ENCODE results near the gene CTR9. TPM values are rescaled to one million over a fixed set of nuclear protein-coding genes. Genes with fewer than 3 reads are reported as not detected.

Gene CTR9
- total RNA-seq (10 to 100 TPM; 57.2 to 68.6 TPM), polyA plus RNA-seq (10 to 100 TPM; 39.7 to 58.8 TPM)

- Mint-ChIP-seq H3K4me3 (peak within 1 kb of the TSS; percentile 92 to 98 (median 97)), H3K27ac (peak within 1 kb of the TSS; percentile 81 to 97 (median 94)), H3K36me3 (peaks cover 11 to 42% of the 10 kb centered on the region in 2 donors), H3K4me1 (peaks cover 14 to 46% (median 20%) of the 10 kb centered on the region in 4 donors), H3K9me3 (no peaks in the 10 kb centered on the region), H3K27me3 (no peaks in the 10 kb centered on the region)
- Histone ChIP-seq H3K36me3 (ENCODE audit: insufficient read depth, low read length) (peaks cover 10% of the 10 kb centered on the region), H3K4me3 (ENCODE audit: low read length in 2 of 2) (peak within 1 kb of the TSS; percentile 95 to 96), H3K9me3 (ENCODE audit: control insufficient read depth in 1 of 2, low read length in 2 of 2) (no peaks in the 10 kb centered on the region), H3K27me3 (ENCODE audit: insufficient read depth, low read length) (no peaks in the 10 kb centered on the region), H3K27ac (ENCODE audit: low read depth, low read length) (peak within 1 kb of the TSS; percentile 81), H3K4me1 (ENCODE audit: insufficient read depth, low read length) (peaks cover 29% of the 10 kb centered on the region)
- peak; percentile 88 to 91 (median 89) for DNase-seq
- ChIA-PET POLR2A (ENCODE audit: partially characterized antibody) (interaction anchor here (0.8 to 5.7 kb wide), 14 partner anchors 9 to 1290 kb away, joined by 3 to 62 read pairs (median 4); partner anchors contain the start of genes AMPD3, EIF4G2, RNF141 and USP47), CTCF (ENCODE audit: partially characterized antibody) (interaction anchor here (0.7 to 1.5 kb wide), 7 partner anchors 9 to 338 kb away, joined by 3 to 9 read pairs (median 4); partner anchors contain the start of gene RNF141)
- intact Hi-C loops (cut with micrococcal nuclease) = loop anchor here (1.0 to 5.0 kb wide), 6 partner anchors 8 to 1091 kb away; partner anchors contain the start of genes USP47 and ZBED5
Observed at GRCh38 chr11:10750838-10751580, at the start of gene CTR9. Gene CTR9 (plus strand): TSS chr11:10751246. CDS start chr11:10751413, 167 bp downstream.

- ChIA-PET CTCF (ENCODE audit: partially characterized antibody) (interaction anchor here (1.4 kb wide), 1 partner anchor 296 kb away, joined by 3 read pairs; no protein-coding TSS in a partner anchor), POLR2A (ENCODE audit: partially characterized antibody) (no interaction called here)
- Mint-ChIP-seq H3K4me3 (no peak overlapping the region), H3K9me3 (peaks cover 0 to 5% (median 0%) of the 10 kb centered on the region in 8 donors), H3K36me3 (no peaks in the 10 kb centered on the region), H3K27me3 (peaks cover 4 to 13% of the 10 kb centered on the region in 2 donors), H3K4me1 (no peaks in the 10 kb centered on the region), H3K27ac (no peak overlapping the region)
- no peak overlapping the region for H3K4me3 ChIP-seq (ENCODE audit: low read length in 2 of 2)
- intact Hi-C loops (cut with micrococcal nuclease) = no loop called here
- DNase-seq = no peak
- H3K4me1 ChIP-seq (ENCODE audit: insufficient read depth, low read length) = no peaks in the 10 kb centered on the region
- H3K36me3 ChIP-seq (ENCODE audit: insufficient read depth, low read length) = no peaks in the 10 kb centered on the region
- no peaks in the 10 kb centered on the region for H3K27me3 ChIP-seq (ENCODE audit: insufficient read depth, low read length)
- H3K9me3 ChIP-seq (ENCODE audit: control insufficient read depth in 1 of 2, low read length in 2 of 2) = no peaks in the 10 kb centered on the region
- H3K27ac ChIP-seq (ENCODE audit: low read depth, low read length) = no peak overlapping the region
Observed at GRCh38 chr11:10701982-10702381, 49.1 kb upstream of the CTR9 start.

DNA sequence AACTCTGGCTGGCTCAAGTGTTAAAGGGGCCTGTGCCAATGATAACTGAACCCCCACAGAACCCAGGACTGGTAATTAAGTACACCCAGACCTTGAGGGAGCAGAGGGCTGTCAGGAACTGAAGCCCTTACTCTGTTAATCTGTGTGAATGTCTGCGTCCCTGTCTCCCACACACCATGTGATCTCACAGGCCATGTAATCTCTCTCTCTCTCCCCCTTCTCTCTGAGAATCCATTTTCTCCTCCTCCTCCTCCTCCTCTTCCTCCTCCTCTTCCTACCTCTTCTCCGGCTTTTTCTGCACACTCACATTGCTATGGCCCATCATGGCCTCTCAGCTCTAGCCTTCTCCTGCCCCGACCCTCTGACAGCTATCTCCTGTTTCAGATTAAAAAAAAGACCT is 42.9 kb upstream of the CTR9 start:
- CTCF ChIA-PET (ENCODE audit: partially characterized antibody) = no interaction called here
- DNase-seq = no peak
- POLR2A ChIA-PET (ENCODE audit: partially characterized antibody) = no interaction called here

DNA sequence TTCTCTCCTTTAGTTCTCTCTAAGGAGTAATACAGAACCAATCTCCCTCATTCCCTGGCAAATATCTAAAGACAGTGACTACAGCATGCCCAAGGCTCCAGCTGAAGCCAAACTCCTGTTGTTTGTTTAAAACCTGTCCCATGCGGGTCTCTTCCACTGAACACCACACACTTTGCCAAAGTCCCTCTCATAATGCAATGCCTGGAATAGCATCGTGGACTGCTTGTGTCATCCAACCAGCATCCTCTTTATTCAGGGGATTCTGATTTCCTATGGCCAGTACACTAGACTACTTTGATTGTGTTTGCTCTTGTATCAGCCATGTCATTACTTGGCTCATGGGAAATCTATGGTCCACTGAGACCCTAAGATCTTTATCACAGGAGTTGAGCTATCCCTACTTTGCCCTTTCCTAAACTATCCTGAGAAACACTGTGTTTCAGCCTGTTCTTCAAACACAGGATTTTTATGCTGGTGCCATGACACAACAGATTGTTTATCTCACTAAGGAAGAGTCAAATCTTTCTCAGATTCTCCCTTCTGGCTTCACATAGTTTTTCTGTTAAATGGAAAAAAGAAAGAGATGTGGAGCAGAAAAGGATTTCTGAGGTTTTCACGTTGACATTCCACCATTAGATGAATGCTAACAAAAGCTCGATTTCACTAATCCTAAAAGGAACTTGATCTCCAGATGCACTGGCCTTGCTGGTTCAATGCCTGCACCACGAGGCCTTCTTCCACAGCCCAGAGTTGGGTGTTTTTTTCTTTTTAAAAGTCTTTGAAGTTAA is 41.6 kb upstream of the CTR9 start:
- H3K4me3 ChIP-seq (ENCODE audit: low read length in 2 of 2) = no peak overlapping the region
- no peak overlapping the region for H3K4me3 Mint-ChIP-seq
- no peaks in the 10 kb centered on the region for H3K9me3 ChIP-seq (ENCODE audit: control insufficient read depth in 1 of 2, low read length in 2 of 2)
- no peaks in the 10 kb centered on the region for H3K36me3 Mint-ChIP-seq
- no peak overlapping the region for H3K27ac Mint-ChIP-seq
- intact Hi-C loops (cut with micrococcal nuclease) = no loop called here
- no peaks in the 10 kb centered on the region for H3K27me3 ChIP-seq (ENCODE audit: insufficient read depth, low read length)
- H3K36me3 ChIP-seq (ENCODE audit: insufficient read depth, low read length) = no peaks in the 10 kb centered on the region
- no peaks in the 10 kb centered on the region for H3K27me3 Mint-ChIP-seq
- DNase-seq = no peak
- H3K9me3 Mint-ChIP-seq = no peaks in the 10 kb centered on the region
- H3K4me1 Mint-ChIP-seq = no peaks in the 10 kb centered on the region
- ChIA-PET POLR2A (ENCODE audit: partially characterized antibody) (no interaction called here), CTCF (ENCODE audit: partially characterized antibody) (interaction anchor here (1.9 kb wide), 1 partner anchor 296 kb away, joined by 4 read pairs; no protein-coding TSS in a partner anchor)
- H3K4me1 ChIP-seq (ENCODE audit: insufficient read depth, low read length) = no peaks in the 10 kb centered on the region
- no peak overlapping the region for H3K27ac ChIP-seq (ENCODE audit: low read depth, low read length)

More for the DNA sequence above, 42.9 kb upstream of the CTR9 start:
- intact Hi-C loops (cut with micrococcal nuclease) = no loop called here
- no peaks in the 10 kb centered on the region for H3K9me3 ChIP-seq (ENCODE audit: control insufficient read depth in 1 of 2, low read length in 2 of 2)
- H3K36me3 ChIP-seq (ENCODE audit: insufficient read depth, low read length) = no peaks in the 10 kb centered on the region
- no peak overlapping the region for H3K4me3 Mint-ChIP-seq
- no peak overlapping the region for H3K27ac Mint-ChIP-seq
- no peak overlapping the region for H3K4me3 ChIP-seq (ENCODE audit: low read length in 2 of 2)
- H3K36me3 Mint-ChIP-seq = no peaks in the 10 kb centered on the region
- H3K9me3 Mint-ChIP-seq = no peaks in the 10 kb centered on the region
- no peaks in the 10 kb centered on the region for H3K27me3 Mint-ChIP-seq
- H3K27ac ChIP-seq (ENCODE audit: low read depth, low read length) = no peak overlapping the region
- no peaks in the 10 kb centered on the region for H3K4me1 ChIP-seq (ENCODE audit: insufficient read depth, low read length)
- H3K4me1 Mint-ChIP-seq = no peaks in the 10 kb centered on the region
- H3K27me3 ChIP-seq (ENCODE audit: insufficient read depth, low read length) = no peaks in the 10 kb centered on the region

GRCh38 chr11:10715571-10715970 is 35.5 kb upstream of the CTR9 start:
- intact Hi-C loops (cut with micrococcal nuclease) = no loop called here
- DNase-seq = no peak
- H3K27ac ChIP-seq (ENCODE audit: low read depth, low read length) = no peak overlapping the region
- no peaks in the 10 kb centered on the region for H3K9me3 ChIP-seq (ENCODE audit: control insufficient read depth in 1 of 2, low read length in 2 of 2)
- CTCF ChIA-PET (ENCODE audit: partially characterized antibody) = no interaction called here
- Mint-ChIP-seq H3K27ac (no peak overlapping the region), H3K4me1 (no peaks in the 10 kb centered on the region), H3K4me3 (no peak overlapping the region), H3K27me3 (peaks cover 2 to 4% of the 10 kb centered on the region in 2 donors), H3K9me3 (no peaks in the 10 kb centered on the region), H3K36me3 (no peaks in the 10 kb centered on the region)
- H3K36me3 ChIP-seq (ENCODE audit: insufficient read depth, low read length) = no peaks in the 10 kb centered on the region
- no peaks in the 10 kb centered on the region for H3K4me1 ChIP-seq (ENCODE audit: insufficient read depth, low read length)
- no peaks in the 10 kb centered on the region for H3K27me3 ChIP-seq (ENCODE audit: insufficient read depth, low read length)
- H3K4me3 ChIP-seq (ENCODE audit: low read length in 2 of 2) = no peak overlapping the region
- POLR2A ChIA-PET (ENCODE audit: partially characterized antibody) = no interaction called here

DNA sequence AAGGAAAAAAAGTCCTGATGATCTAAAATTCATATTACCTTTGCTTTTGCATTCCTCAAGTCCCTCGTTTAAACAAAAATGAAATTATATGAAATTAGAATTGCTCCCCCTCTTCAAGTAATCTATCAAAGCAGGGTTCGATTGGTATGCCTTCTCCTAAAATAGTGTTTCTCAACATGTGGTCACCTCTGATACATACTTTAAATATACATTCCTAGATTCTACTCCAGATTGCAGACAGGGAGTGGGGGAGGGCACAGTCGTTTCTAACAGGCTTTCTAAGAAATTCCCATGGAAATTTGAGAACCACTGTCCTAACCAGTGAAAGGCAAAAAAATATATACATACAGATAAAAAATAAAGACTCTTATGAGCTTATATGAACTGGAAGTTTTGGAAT is 34.9 kb upstream of the CTR9 start:
- no peaks in the 10 kb centered on the region for H3K4me1 ChIP-seq (ENCODE audit: insufficient read depth, low read length)
- H3K27me3 ChIP-seq (ENCODE audit: insufficient read depth, low read length) = no peaks in the 10 kb centered on the region
- no peaks in the 10 kb centered on the region for H3K9me3 ChIP-seq (ENCODE audit: control insufficient read depth in 1 of 2, low read length in 2 of 2)
- no peak overlapping the region for H3K27ac Mint-ChIP-seq
- no peak overlapping the region for H3K4me3 Mint-ChIP-seq
- CTCF ChIA-PET (ENCODE audit: partially characterized antibody) = no interaction called here
- no peak overlapping the region for H3K4me3 ChIP-seq (ENCODE audit: low read length in 2 of 2)
- no peak for DNase-seq
- no peaks in the 10 kb centered on the region for H3K36me3 Mint-ChIP-seq
- H3K27me3 Mint-ChIP-seq = peaks cover 2 to 4% of the 10 kb centered on the region in 2 donors
- POLR2A ChIA-PET (ENCODE audit: partially characterized antibody) = no interaction called here
- no peaks in the 10 kb centered on the region for H3K9me3 Mint-ChIP-seq
- H3K36me3 ChIP-seq (ENCODE audit: insufficient read depth, low read length) = no peaks in the 10 kb centered on the region
- intact Hi-C loops (cut with micrococcal nuclease) = no loop called here
- H3K4me1 Mint-ChIP-seq = no peaks in the 10 kb centered on the region
- no peak overlapping the region for H3K27ac ChIP-seq (ENCODE audit: low read depth, low read length)

- no peak overlapping the region for H3K4me3 Mint-ChIP-seq
- no peaks in the 10 kb centered on the region for H3K36me3 Mint-ChIP-seq
- no peak for DNase-seq
- intact Hi-C loops (cut with micrococcal nuclease) = no loop called here
- H3K27me3 Mint-ChIP-seq = peaks cover 2 to 4% of the 10 kb centered on the region in 2 donors
- no peaks in the 10 kb centered on the region for H3K36me3 ChIP-seq (ENCODE audit: insufficient read depth, low read length)
- no peaks in the 10 kb centered on the region for H3K4me1 ChIP-seq (ENCODE audit: insufficient read depth, low read length)
- no peak overlapping the region for H3K4me3 ChIP-seq (ENCODE audit: low read length in 2 of 2)
- no peak overlapping the region for H3K27ac ChIP-seq (ENCODE audit: low read depth, low read length)
- no peaks in the 10 kb centered on the region for H3K4me1 Mint-ChIP-seq
- ChIA-PET CTCF (ENCODE audit: partially characterized antibody) (no interaction called here), POLR2A (ENCODE audit: partially characterized antibody) (no interaction called here)
- H3K27ac Mint-ChIP-seq = no peak overlapping the region
- no peaks in the 10 kb centered on the region for H3K9me3 Mint-ChIP-seq
- no peaks in the 10 kb centered on the region for H3K27me3 ChIP-seq (ENCODE audit: insufficient read depth, low read length)
- H3K9me3 ChIP-seq (ENCODE audit: control insufficient read depth in 1 of 2, low read length in 2 of 2) = no peaks in the 10 kb centered on the region
Observed at GRCh38 chr11:10716543-10717259, 34.3 kb upstream of the CTR9 start.
